Measurements from ENCODE around the gene CASP10.
"Not testable (repeated sequence)": the region's sequence is repeated elsewhere in the genome, so short reads cannot be mapped to it uniquely, and the experiment has no call there.

The CASP10 gene

GRCh38 chr2:201182650-201183364 lies at the start of gene CASP10:
CASP10 (plus strand) TSS chr2:201183141; CDS start chr2:201185778, 2,637 bp downstream.
- DNase-seq: no peak

GRCh38 chr2:201135386-201135785 lies 47.6 kb upstream of the CASP10 start:
- no peak for DNase-seq

GRCh38 chr2:201136889-201137321 lies 46.0 kb upstream of the CASP10 start:
- no peak for DNase-seq

GRCh38 chr2:201137505-201138400 lies 45.2 kb upstream of the CASP10 start:
- DNase-seq: no peak

GRCh38 chr2:201138401-201138970 lies 44.5 kb upstream of the CASP10 start:
- no peak for DNase-seq

- not testable (repeated sequence) for DNase-seq
Measured at GRCh38 chr2:201138986-201139781, 43.8 kb upstream of the CASP10 start.

GRCh38 chr2:201139836-201140604 lies 42.9 kb upstream of the CASP10 start:
- no peak for DNase-seq

- no peak for DNase-seq
Measured at GRCh38 chr2:201144101-201145051, 38.6 kb upstream of the CASP10 start.

GRCh38 chr2:201148434-201148990 lies 34.4 kb upstream of the CASP10 start:
- DNase-seq: no peak

GRCh38 chr2:201149064-201149820 lies 33.7 kb upstream of the CASP10 start:
- no peak for DNase-seq

GRCh38 chr2:201149821-201150165 lies 33.1 kb upstream of the CASP10 start:
- DNase-seq: not testable (repeated sequence)

- no peak for DNase-seq
Measured at GRCh38 chr2:201150454-201151020, 32.4 kb upstream of the CASP10 start.

- DNase-seq: no peak
Measured at GRCh38 chr2:201151127-201151981, 31.6 kb upstream of the CASP10 start.

- DNase-seq: no peak
Measured at GRCh38 chr2:201152517-201152916, 30.4 kb upstream of the CASP10 start.

- DNase-seq: no peak
Measured at GRCh38 chr2:201152999-201153815, 29.7 kb upstream of the CASP10 start.

- DNase-seq: no peak
Measured at GRCh38 chr2:201154615-201155399, 28.1 kb upstream of the CASP10 start.

- no peak for DNase-seq
Measured at GRCh38 chr2:201156036-201156435, 26.9 kb upstream of the CASP10 start.

Measured in NCI-H2107 (cell line).